Panc1 (cell line): Measurements from ENCODE around the gene PARP3.

Source experiments
- CTCF ChIP-seq: fragments of 450-650 bp; IDR thresholded peaks from 2 replicates; pipeline ENCODE4 v1.5.1; 2017; ENCODE audit warnings: mild to moderate bottlenecking
- POLR2AphosphoS5 ChIP-seq: IDR thresholded peaks from 2 replicates; pipeline ENCODE4 v1.6.1; 2012; ENCODE audit warnings: mild to moderate bottlenecking, low read depth, low read length, moderate library complexity
- REST ChIP-seq, 2 experiments: IDR thresholded peaks; 2 replicates each; pipeline ENCODE4 v1.6.1; 2011 to 2012; ENCODE audit warnings: low read depth in 2 of 2, control low read depth in 1 of 2, low read length in 1 of 2, mild to moderate bottlenecking in 1 of 2, moderate library complexity in 1 of 2; ENCODE audit not compliant: insufficient read depth in 1 of 2
- SIN3A ChIP-seq: IDR thresholded peaks from 2 replicates; pipeline ENCODE4 v1.6.1; 2012; ENCODE audit warnings: low read depth, mild to moderate bottlenecking, low read length, moderate library complexity, borderline replicate concordance; ENCODE audit not compliant: insufficient read depth

- TF ChIP-seq CTCF (no peak), REST (IDR thresholded peaks at IDR 0.05; ENCODE audit: insufficient read depth in 1 of 2, low read depth in 2 of 2, low read length in 1 of 2) (no peak), POLR2AphosphoS5 (no peak), SIN3A (no peak)
Observed at GRCh38 chr3:51894391-51894790, 47.8 kb upstream of the PARP3 start.
